Caco-2 (cell line): ENCODE data around the gene ATF4. TPM values are rescaled to one million over a fixed set of nuclear protein-coding genes. Genes with fewer than 3 reads are reported as not detected.

Experiments
- BruUV-seq: library from RNA; stranded (reverse); fragments of 400-500 nt; replicated peaks from 2 replicates; lab custom pipeline; 2021; lab: Mats Ljungman, UMichigan
- CTCF ChIA-PET: fragments of 300-600 bp; sonication (Branson Sonifier 250); formaldehyde crosslinking; loops from one replicate; lab custom pipeline; 2022; ENCODE audit warnings: antibody characterized with exemption; lab: Charles Lee
- POLR2A ChIA-PET: fragments of 300-600 bp; sonication (Branson Sonifier 250); formaldehyde crosslinking; loops from one replicate; lab custom pipeline; 2022; ENCODE audit warnings: antibody characterized with exemption; lab: Charles Lee
- DNase-seq, 2 experiments: peaks; one replicate each; pipeline versions ENCODE4 v3.0.0 to v3.0.0-alpha.2; 2020 to 2022
- H3K27me3 ChIP-seq: replicated peaks from 2 replicates; pipeline ENCODE4 v1.6.0; 2011; ENCODE audit warnings: low read length; ENCODE audit not compliant: control insufficient read depth, insufficient read depth
- H3K36me3 ChIP-seq: 2 replicates; pipeline ENCODE4 v1.5.1; 2011; ENCODE audit warnings: low read length; ENCODE audit not compliant: control insufficient read depth, insufficient read depth
- H3K4me1 ChIP-seq: fragments of 250-450 bp; sonication (Bioruptor Pico); 2 replicates; pipeline ENCODE4 v1.5.1; 2020; ENCODE audit warnings: mild to moderate bottlenecking
- H3K4me3 ChIP-seq: 2 replicates; pipeline ENCODE4 v1.5.1; 2011; ENCODE audit warnings: low read depth, mild to moderate bottlenecking, control low read depth, low read length
- H3K9me3 ChIP-seq: fragments of 250-450 bp; sonication (Bioruptor Pico); 2 replicates; pipeline ENCODE4 v1.5.1; 2020; ENCODE audit warnings: mild to moderate bottlenecking, moderate library complexity
- H3K27ac Mint-ChIP-seq: one replicate; pipeline ENCODE4 v1.8.0; 2022; ENCODE audit warnings: mixed read lengths; ENCODE audit not compliant: unreplicated experiment
- H3K27me3 Mint-ChIP-seq: one replicate; pipeline ENCODE4 v1.8.0; 2022; ENCODE audit warnings: mixed read lengths; ENCODE audit not compliant: insufficient read depth, unreplicated experiment
- H3K36me3 Mint-ChIP-seq: one replicate; pipeline ENCODE4 v1.8.0; 2022; ENCODE audit warnings: mild to moderate bottlenecking, mixed read lengths; ENCODE audit not compliant: insufficient read depth, unreplicated experiment
- H3K4me1 Mint-ChIP-seq: one replicate; pipeline ENCODE4 v1.8.0; 2022; ENCODE audit warnings: low read depth, mixed read lengths; ENCODE audit not compliant: unreplicated experiment
- H3K4me3 Mint-ChIP-seq: one replicate; pipeline ENCODE4 v1.8.0; 2022; ENCODE audit warnings: mild to moderate bottlenecking, moderate library complexity, mixed read lengths; ENCODE audit not compliant: unreplicated experiment
- H3K9me3 Mint-ChIP-seq: one replicate; pipeline ENCODE4 v1.8.0; 2022; ENCODE audit warnings: mixed read lengths; ENCODE audit not compliant: unreplicated experiment
- intact Hi-C: fragments of 100-400 bp; cut with micrococcal nuclease; formaldehyde crosslinking; loops from one replicate; pipeline ENCODE4 v1.10.0; 2022; ENCODE audit not compliant: unreplicated experiment
- total RNA-seq: library from RNA; stranded (reverse); gene quantifications from 2 replicates; pipeline ENCODE4 v1.2.3, GENCODE V29; 2022
- TF ChIP-seq, protein P1 (sequence below), 2 experiments: fragments of 200-600 bp in 1 of 2; IDR thresholded peaks; 1 replicate in 1 of 2; 2 replicates in 1 of 2; pipeline versions ENCODE4 v1.5.1 to v1.8.0; 2011 to 2022; ENCODE audit warnings: antibody characterized with exemption in 1 of 2, control low read depth in 1 of 2, inconsistent platforms in 1 of 2, low read depth in 1 of 2, low read length in 1 of 2, mild to moderate bottlenecking in 1 of 2, moderate library complexity in 1 of 2; ENCODE audit not compliant: insufficient read depth in 1 of 2, severe bottlenecking in 1 of 2, unreplicated experiment in 1 of 2

ATF4 gene
- total RNA-seq, 1 experiment from 2014 or later = 647 TPM

DNA sequence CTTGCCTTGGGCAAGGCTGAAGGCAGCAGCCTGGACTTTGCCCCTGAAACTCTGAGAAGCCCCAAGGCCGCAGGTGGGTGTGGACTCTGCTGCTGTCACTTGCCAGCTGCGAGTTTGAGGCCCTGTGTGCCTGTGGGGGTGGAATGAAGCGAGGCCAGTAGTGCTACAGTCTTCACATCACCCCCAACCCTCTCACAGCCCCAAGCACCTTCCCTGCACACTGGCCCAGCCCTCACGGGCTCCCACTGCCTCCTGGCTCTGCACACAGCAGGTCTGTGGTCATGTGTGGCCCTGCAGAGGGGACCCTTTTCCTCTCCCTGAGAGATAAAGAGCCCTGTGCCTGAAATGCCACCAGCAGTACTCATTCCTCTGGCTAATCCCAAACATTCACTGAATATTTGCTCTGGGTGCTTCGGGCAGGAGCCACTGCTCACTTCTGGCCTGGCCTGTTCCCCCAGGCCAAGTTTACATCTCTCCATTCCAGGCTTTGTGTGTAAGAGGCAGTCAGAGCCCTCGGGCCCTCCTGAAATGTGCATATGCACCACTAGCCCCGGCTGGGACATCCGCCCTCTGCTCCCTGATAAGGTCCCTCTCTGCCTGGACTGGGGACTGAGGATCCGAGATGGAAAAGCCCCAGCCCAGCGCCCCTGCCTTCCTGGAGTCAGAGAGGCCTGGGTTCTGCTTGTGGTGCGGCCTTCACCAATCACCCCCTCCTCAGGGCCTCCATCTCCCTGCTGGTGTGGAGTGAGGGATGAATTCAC, 45.8 kb upstream of the ATF4 start:
- no TSS peak for BruUV-seq
- DNase-seq = peak; percentile 87 to 89
- POLR2A ChIA-PET = interaction anchor here (0.6 to 1.7 kb wide), 4 partner anchors 16 to 54 kb away, joined by 4 to 7 read pairs (median 4); no protein-coding TSS in a partner anchor

DNA sequence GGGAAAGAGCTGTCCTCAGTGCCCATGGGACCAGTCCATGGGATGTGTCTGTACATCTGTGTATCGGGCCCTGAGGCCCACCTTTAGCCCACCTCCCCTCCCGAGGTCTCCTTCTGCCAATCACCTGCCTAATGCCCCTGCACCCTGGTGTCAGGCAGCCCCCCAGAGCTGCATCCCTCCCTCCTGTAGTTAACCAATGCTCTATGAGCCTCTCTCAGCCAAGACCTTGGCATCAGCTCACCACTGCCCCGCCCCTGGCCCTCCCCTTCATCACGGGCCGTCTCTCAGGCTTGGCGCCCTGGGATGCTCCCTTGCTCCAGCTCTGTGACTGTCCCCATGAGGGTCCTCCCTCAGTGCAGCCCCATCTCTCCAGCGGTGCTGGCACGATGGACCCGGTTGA, 45.0 kb upstream of the ATF4 start:
- TF ChIP-seq, protein P1, sequence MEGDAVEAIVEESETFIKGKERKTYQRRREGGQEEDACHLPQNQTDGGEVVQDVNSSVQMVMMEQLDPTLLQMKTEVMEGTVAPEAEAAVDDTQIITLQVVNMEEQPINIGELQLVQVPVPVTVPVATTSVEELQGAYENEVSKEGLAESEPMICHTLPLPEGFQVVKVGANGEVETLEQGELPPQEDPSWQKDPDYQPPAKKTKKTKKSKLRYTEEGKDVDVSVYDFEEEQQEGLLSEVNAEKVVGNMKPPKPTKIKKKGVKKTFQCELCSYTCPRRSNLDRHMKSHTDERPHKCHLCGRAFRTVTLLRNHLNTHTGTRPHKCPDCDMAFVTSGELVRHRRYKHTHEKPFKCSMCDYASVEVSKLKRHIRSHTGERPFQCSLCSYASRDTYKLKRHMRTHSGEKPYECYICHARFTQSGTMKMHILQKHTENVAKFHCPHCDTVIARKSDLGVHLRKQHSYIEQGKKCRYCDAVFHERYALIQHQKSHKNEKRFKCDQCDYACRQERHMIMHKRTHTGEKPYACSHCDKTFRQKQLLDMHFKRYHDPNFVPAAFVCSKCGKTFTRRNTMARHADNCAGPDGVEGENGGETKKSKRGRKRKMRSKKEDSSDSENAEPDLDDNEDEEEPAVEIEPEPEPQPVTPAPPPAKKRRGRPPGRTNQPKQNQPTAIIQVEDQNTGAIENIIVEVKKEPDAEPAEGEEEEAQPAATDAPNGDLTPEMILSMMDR (IDR thresholded peaks at IDR 0.05; ENCODE audit: insufficient read depth in 1 of 2, low read depth in 1 of 2, low read length in 1 of 2, severe bottlenecking in 1 of 2, unreplicated experiment in 1 of 2) = no peak
- H3K27me3 Mint-ChIP-seq = no peaks in the 10 kb centered on the region
- H3K27ac Mint-ChIP-seq = peak overlapping the region; percentile 98
- peaks cover 7% of the 10 kb centered on the region for H3K36me3 Mint-ChIP-seq
- Histone ChIP-seq H3K27me3 (no peaks in the 10 kb centered on the region), H3K36me3 (no peaks in the 10 kb centered on the region; the same call in none of the 2 replicates), H3K9me3 (no peaks in the 10 kb centered on the region), H3K4me3 (no peak overlapping the region), H3K4me1 (peaks cover 58% of the 10 kb centered on the region)
- intact Hi-C loops = loop anchor here (2.0 kb wide), 3 partner anchors 15 to 39 kb away; no protein-coding TSS in a partner anchor
- H3K4me3 Mint-ChIP-seq = peak overlapping the region; percentile 92
- no peak for DNase-seq
- ChIA-PET POLR2A (interaction anchor here (0.6 to 1.1 kb wide), 3 partner anchors 27 to 46 kb away, joined by 3 to 4 read pairs (median 4); partner anchors contain the start of gene MIEF1), CTCF (interaction anchor here (0.8 to 1.2 kb wide), 4 partner anchors 18 to 54 kb away, joined by 3 to 5 read pairs (median 4); no protein-coding TSS in a partner anchor)
- BruUV-seq = no TSS peak
- peaks cover 45% of the 10 kb centered on the region for H3K4me1 Mint-ChIP-seq
- H3K9me3 Mint-ChIP-seq = no peaks in the 10 kb centered on the region

More for the DNA sequence above, 45.8 kb upstream of the ATF4 start:
- Histone ChIP-seq H3K4me3 (no peak overlapping the region; the same call in 1 of the 2 replicates), H3K27me3 (no peaks in the 10 kb centered on the region), H3K4me1 (peaks cover 66% of the 10 kb centered on the region), H3K9me3 (no peaks in the 10 kb centered on the region), H3K36me3 (no peaks in the 10 kb centered on the region; the same call in none of the 2 replicates)
- Mint-ChIP-seq H3K27me3 (no peaks in the 10 kb centered on the region), H3K4me1 (peaks cover 53% of the 10 kb centered on the region), H3K4me3 (peak overlapping the region; percentile 92), H3K27ac (peak overlapping the region; percentile 98), H3K36me3 (peaks cover 7% of the 10 kb centered on the region), H3K9me3 (no peaks in the 10 kb centered on the region)
- intact Hi-C loops = loop anchor here (2.0 to 5.0 kb wide), 4 partner anchors 16 to 523 kb away; no protein-coding TSS in a partner anchor
- CTCF ChIA-PET = interaction anchor here (0.8 to 3.2 kb wide), 6 partner anchors 19 to 54 kb away, joined by 3 to 13 read pairs (median 4); partner anchors contain the start of gene MIEF1
- TF ChIP-seq, protein P1 (IDR thresholded peaks at IDR 0.05; ENCODE audit: insufficient read depth in 1 of 2, low read depth in 1 of 2, low read length in 1 of 2, severe bottlenecking in 1 of 2, unreplicated experiment in 1 of 2) = no peak

DNA sequence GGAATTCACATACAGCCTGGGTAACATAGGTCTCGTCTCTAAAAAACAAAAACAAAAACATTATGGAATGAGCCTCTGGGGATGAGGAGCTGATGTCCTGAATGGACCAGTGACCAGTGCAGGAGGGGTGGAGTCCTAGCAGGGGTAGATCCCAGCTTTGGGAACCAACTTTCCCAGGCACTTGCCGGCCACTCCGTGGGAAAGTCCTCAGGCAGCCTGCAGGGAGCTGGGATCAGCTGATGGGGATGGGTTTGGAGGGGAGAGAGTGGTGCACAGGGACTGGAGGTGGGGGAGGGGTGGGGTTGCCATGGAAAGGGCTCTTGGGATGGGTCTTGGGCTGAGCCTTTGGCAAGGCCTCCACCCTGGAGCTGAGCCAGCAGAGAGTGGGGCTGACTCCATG, 44.5 kb upstream of the ATF4 start:
- H3K27me3 ChIP-seq = no peaks in the 10 kb centered on the region
- Mint-ChIP-seq H3K36me3 (peaks cover 7% of the 10 kb centered on the region), H3K4me1 (peaks cover 42% of the 10 kb centered on the region), H3K27me3 (no peaks in the 10 kb centered on the region), H3K27ac (peak overlapping the region; percentile 98), H3K4me3 (peak overlapping the region; percentile 92), H3K9me3 (no peaks in the 10 kb centered on the region)
- no peak for DNase-seq
- TF ChIP-seq, protein P1 (IDR thresholded peaks at IDR 0.05; ENCODE audit: insufficient read depth in 1 of 2, low read depth in 1 of 2, low read length in 1 of 2, severe bottlenecking in 1 of 2, unreplicated experiment in 1 of 2) = no peak
- no TSS peak for BruUV-seq
- ChIA-PET POLR2A (interaction anchor here (1.1 kb wide), 1 partner anchor 26 kb away, joined by 3 read pairs; the partner anchor contains the start of gene MIEF1), CTCF (no interaction called here)
- no peaks in the 10 kb centered on the region; the same call in none of the 2 replicates for H3K36me3 ChIP-seq
- H3K9me3 ChIP-seq = no peaks in the 10 kb centered on the region
- peaks cover 52% of the 10 kb centered on the region for H3K4me1 ChIP-seq
- intact Hi-C loops = loop anchor here (2.0 kb wide), 3 partner anchors 15 to 39 kb away; no protein-coding TSS in a partner anchor
- H3K4me3 ChIP-seq = no peak overlapping the region
